Measurements from ENCODE around the gene SLC23A3.

Gene SLC23A3

DNA sequence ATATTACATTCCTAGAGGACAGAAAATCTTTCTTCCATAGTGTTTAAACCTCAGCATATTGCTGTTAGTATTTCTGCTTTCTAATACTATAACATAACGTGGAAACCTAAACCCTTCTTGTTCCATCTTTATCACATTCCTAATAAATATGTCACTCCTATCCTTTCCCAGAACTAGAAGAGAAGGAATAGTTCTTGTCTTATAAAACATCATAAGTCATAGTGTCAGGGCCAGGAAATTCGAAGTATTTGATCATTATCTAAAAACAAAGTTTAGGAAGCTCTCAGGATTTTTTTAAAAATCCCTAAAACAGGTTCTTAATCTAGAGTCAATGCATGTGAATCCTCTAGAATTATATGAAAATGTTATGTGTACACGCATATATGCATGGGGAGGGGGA is 11.2 kb downstream of the SLC23A3 start:
- no peak overlapping the region for H3K4me3 Mint-ChIP-seq
- peaks cover 22% of the 10 kb centered on the region for H3K4me1 Mint-ChIP-seq (ENCODE audit: low read depth)
- no peaks in the 10 kb centered on the region for H3K9me3 Mint-ChIP-seq
- H3K36me3 Mint-ChIP-seq (ENCODE audit: low read depth): peaks cover 28% of the 10 kb centered on the region
- H3K27ac Mint-ChIP-seq: no peak overlapping the region
- no peaks in the 10 kb centered on the region for H3K27me3 Mint-ChIP-seq
- DNase-seq: no peak

DNA sequence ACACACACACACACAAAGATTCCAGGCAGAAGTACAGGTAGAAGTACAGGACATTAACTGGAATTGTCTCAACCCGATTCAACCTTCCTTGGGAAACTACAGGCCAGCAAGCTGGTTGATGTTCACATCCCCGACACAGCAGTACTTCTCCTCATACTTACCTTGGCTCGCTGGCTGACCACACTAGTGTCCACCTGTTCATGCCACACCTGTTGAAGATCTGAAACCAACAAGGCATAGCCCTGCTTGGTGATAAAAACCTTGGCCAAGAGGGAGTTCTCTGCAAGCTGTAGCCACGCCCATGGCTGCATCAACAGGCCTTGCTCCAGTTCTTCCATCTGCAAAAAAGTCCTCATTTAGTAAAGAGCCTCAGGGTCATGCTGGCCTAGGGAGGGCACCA is 11.8 kb downstream of the SLC23A3 start:
- Mint-ChIP-seq H3K9me3 (no peaks in the 10 kb centered on the region), H3K4me3 (no peak overlapping the region), H3K27ac (no peak overlapping the region), H3K27me3 (no peaks in the 10 kb centered on the region), H3K4me1 (ENCODE audit: low read depth) (peaks cover 22% of the 10 kb centered on the region), H3K36me3 (ENCODE audit: low read depth) (peaks cover 33% of the 10 kb centered on the region)
- no peak for DNase-seq

DNA sequence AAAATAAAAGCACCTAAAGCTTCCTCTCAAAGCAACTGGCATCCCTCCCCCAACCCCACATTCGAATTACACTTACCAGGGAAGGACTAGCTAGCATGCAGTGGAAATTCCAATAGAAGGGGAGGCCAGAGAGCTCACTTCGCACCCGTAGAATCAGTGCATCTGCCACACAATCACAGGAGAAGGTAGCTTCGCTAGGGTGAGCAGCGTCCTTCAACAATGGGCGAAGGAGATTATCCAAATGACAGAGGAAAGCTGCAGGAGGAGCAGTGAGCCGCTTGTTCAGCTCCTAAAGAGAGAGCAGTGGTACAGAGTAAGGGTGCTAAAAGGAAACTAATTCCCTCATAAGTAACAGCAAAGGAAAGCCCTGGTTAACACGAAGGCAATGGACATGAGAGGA is 12.4 kb downstream of the SLC23A3 start:
- H3K27me3 Mint-ChIP-seq: no peaks in the 10 kb centered on the region
- H3K4me3 Mint-ChIP-seq: no peak overlapping the region
- H3K36me3 Mint-ChIP-seq (ENCODE audit: low read depth): peaks cover 37% of the 10 kb centered on the region
- H3K27ac Mint-ChIP-seq: no peak overlapping the region
- no peak for DNase-seq
- H3K4me1 Mint-ChIP-seq (ENCODE audit: low read depth): peaks cover 22% of the 10 kb centered on the region
- H3K9me3 Mint-ChIP-seq: no peaks in the 10 kb centered on the region

DNA sequence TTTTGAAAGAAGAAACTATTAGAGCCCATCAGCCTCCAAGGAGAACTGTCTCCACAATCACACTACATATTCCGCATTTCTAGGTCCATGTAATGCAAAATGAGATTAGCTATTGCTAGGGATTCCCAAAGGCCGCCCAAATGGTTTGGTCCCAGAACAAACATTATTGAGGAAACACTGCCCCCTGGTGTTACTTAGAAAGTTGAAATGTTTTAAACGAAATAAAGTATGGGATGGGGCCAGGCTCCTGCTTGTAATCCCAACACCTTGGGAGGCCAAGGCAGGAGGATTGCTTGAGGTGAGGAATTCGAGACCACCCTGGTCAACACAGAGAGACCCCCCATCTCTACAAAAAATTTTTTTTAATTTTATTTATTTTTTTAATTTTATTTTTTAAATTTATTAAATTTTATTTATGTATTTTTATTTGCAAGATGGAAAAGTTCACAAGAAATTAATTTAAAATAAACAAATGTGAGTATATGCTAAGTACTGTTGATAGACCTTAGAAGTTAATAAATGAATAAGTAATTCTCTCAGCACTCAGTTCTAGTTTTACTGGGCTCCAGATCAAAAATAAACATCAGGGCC is 14.7 kb downstream of the SLC23A3 start:
- Mint-ChIP-seq H3K27me3 (no peaks in the 10 kb centered on the region), H3K4me1 (ENCODE audit: low read depth) (peaks cover 12% of the 10 kb centered on the region), H3K27ac (no peak overlapping the region), H3K36me3 (ENCODE audit: low read depth) (peaks cover 53% of the 10 kb centered on the region), H3K4me3 (no peak overlapping the region), H3K9me3 (no peaks in the 10 kb centered on the region)
- DNase-seq: no peak

DNA sequence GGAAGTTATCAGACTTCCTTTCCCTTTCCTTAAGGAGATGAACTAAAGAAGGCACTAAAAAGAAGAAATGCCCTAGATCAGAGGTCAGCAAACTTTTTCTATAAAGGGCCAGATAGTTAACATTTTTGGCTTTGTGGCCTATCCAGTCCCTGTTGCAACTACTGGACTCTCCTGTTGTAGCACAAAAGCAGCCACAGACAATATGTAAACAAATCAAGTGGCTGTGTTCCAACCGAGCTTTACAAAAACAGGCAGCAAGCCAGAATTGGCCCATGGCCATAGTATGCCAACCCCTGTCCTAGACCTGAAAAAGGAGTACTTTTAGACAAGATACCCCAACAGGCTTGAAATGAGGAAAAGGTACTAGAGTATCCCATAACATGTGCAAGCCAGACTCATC is 20.2 kb downstream of the SLC23A3 start:
- Mint-ChIP-seq H3K36me3 (ENCODE audit: low read depth) (peaks cover 80% of the 10 kb centered on the region), H3K4me3 (no peak overlapping the region), H3K27ac (no peak overlapping the region), H3K9me3 (no peaks in the 10 kb centered on the region), H3K27me3 (no peaks in the 10 kb centered on the region), H3K4me1 (ENCODE audit: low read depth) (no peaks in the 10 kb centered on the region)
- no peak for DNase-seq

DNA sequence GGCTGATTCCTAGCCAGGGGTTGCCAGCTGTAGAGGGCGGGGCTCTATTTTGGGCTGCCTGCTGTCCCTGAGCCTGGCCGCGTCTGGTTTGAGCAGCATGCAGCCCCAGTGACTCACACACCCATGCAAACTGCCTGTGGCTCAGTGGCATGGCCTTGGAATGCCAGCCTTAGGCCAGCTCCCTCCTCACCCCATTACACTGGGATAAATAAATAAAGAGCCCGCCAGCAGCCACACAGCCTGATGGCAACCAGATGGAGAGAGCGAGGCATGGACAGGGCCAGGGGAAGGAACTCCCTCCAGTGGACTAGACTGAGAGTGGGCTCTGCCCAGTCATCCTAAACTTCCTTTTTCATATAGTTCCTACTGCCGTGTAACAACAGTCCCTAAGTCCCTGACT is 27.5 kb downstream of the SLC23A3 start:
- Mint-ChIP-seq H3K4me3 (no peak overlapping the region), H3K4me1 (ENCODE audit: low read depth) (no peaks in the 10 kb centered on the region), H3K9me3 (no peaks in the 10 kb centered on the region), H3K36me3 (ENCODE audit: low read depth) (peaks cover 90% of the 10 kb centered on the region), H3K27ac (no peak overlapping the region), H3K27me3 (no peaks in the 10 kb centered on the region)
- no peak for DNase-seq

DNA sequence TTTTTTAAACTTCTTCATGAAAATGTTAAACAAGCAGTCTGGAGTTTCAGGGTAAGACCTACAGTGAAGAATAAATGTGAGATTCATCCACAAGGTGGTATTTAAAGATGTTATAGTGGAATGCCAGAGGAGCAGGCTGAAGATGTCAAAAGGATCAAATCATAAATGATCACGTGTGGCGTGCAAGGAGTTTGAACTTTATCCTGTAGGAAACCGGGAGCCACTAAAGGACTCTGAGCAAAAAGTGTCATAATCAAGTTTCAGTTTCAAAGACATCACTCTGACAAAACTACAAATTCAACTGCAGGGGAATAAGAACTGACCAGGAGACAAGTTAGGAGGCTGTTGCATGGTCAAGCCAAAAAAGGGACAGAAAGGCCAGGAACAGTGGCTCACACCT is 29.1 kb downstream of the SLC23A3 start:
- Mint-ChIP-seq H3K4me1 (ENCODE audit: low read depth) (no peaks in the 10 kb centered on the region), H3K36me3 (ENCODE audit: low read depth) (peaks cover 78% of the 10 kb centered on the region), H3K9me3 (no peaks in the 10 kb centered on the region), H3K4me3 (no peak overlapping the region), H3K27me3 (no peaks in the 10 kb centered on the region), H3K27ac (no peak overlapping the region)
- DNase-seq: no peak

DNA sequence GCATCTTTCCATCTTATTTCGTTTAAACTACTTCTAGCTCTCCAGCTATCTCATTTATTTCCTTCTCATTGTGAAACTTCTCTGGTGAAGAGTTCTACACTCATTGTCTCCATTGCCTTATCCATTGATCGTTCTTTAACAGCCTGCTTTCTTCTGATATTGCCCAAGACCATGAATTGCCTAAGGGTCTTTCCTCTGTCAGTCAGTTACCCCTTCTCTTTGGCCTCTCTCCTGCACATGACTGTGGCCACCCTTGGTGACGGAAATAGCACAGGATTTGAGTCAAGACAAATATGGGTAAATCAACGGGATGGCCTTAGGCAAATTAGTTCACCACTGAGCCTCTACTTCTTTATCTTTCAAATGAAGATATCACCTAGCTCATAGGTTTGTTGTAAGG is 35.9 kb downstream of the SLC23A3 start:
- no peaks in the 10 kb centered on the region for H3K27me3 Mint-ChIP-seq
- DNase-seq: no peak
- H3K4me3 Mint-ChIP-seq: no peak overlapping the region
- H3K4me1 Mint-ChIP-seq (ENCODE audit: low read depth): peaks cover 6% of the 10 kb centered on the region
- H3K9me3 Mint-ChIP-seq: no peaks in the 10 kb centered on the region
- H3K27ac Mint-ChIP-seq: no peak overlapping the region
- peaks cover 26% of the 10 kb centered on the region for H3K36me3 Mint-ChIP-seq (ENCODE audit: low read depth)

DNA sequence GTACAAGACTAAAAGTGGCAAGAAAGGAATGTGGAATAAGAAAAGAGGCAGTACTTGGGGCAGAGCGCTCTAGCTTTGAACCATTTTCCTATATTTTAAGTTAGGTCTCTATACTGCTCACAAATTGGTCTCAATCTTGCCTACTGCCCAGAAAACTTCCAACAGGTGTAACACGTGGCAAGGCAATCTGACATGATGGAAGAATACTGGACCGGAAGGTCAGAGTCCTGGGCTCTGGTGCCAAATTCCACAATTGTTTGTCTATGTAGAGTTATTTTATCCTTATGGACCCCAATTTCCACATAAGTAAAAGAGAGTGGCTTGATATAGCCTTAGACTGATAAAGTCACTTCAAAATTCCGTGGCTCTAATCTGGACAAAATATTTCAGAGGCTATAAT is 38.1 kb downstream of the SLC23A3 start:
- Mint-ChIP-seq H3K36me3 (ENCODE audit: low read depth) (peaks cover 11% of the 10 kb centered on the region), H3K27ac (no peak overlapping the region), H3K9me3 (no peaks in the 10 kb centered on the region)

DNA sequence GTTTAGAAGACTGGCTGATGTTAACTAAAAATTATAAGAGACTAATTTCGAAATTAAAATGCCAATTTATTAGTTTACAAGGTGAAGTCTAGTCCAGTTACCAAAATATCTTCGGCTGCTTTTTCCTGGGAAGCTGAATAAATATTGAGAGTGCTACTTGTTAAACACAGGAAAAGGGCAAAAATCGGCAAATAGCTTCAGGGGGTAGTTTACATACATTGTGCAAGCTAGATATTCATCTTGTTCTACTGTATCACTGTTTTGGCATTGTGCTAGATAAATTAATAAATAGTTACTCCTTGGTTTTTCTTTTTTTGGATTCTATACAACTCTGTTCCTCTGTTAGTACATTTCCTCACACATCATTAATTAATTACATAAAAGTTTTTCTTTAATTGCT is 38.5 kb downstream of the SLC23A3 start:
- H3K9me3 Mint-ChIP-seq: no peaks in the 10 kb centered on the region
- peaks cover 14% of the 10 kb centered on the region for H3K36me3 Mint-ChIP-seq (ENCODE audit: low read depth)
- no peak overlapping the region for H3K27ac Mint-ChIP-seq
- H3K4me3 Mint-ChIP-seq: no peak overlapping the region
- H3K4me1 Mint-ChIP-seq (ENCODE audit: low read depth): peaks cover 6% of the 10 kb centered on the region
- no peak for DNase-seq
- no peaks in the 10 kb centered on the region for H3K27me3 Mint-ChIP-seq

More for the DNA sequence above, 38.1 kb downstream of the SLC23A3 start:
- H3K27me3 Mint-ChIP-seq: no peaks in the 10 kb centered on the region
- no peak overlapping the region for H3K4me3 Mint-ChIP-seq
- no peak for DNase-seq
- H3K4me1 Mint-ChIP-seq (ENCODE audit: low read depth): peaks cover 6% of the 10 kb centered on the region

DNA sequence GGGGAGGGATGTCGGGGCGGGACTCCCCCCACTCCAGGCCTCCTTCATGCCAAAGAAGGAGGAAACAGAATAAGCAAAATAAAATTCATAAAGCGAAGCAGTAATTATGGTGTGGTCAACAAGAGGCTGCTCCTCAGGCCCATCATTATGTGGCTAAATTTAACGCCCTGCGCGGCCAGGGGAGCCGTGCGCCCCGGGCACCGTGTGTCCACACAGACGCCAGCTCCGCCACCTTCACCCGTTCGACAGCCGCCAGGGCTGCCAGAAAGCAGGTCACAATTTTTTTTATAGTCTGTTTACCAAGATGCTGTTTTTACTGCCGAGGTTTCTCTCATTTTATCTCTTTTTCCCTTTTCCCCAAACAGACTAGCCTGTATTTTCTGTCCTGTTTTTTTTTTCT is 40.2 kb downstream of the SLC23A3 start:
- Mint-ChIP-seq H3K9me3 (no peaks in the 10 kb centered on the region), H3K36me3 (ENCODE audit: low read depth) (peaks cover 15% of the 10 kb centered on the region), H3K27ac (no peak overlapping the region), H3K4me3 (no peak overlapping the region), H3K4me1 (ENCODE audit: low read depth) (peaks cover 17% of the 10 kb centered on the region), H3K27me3 (no peaks in the 10 kb centered on the region)
- no peak for DNase-seq

DNA sequence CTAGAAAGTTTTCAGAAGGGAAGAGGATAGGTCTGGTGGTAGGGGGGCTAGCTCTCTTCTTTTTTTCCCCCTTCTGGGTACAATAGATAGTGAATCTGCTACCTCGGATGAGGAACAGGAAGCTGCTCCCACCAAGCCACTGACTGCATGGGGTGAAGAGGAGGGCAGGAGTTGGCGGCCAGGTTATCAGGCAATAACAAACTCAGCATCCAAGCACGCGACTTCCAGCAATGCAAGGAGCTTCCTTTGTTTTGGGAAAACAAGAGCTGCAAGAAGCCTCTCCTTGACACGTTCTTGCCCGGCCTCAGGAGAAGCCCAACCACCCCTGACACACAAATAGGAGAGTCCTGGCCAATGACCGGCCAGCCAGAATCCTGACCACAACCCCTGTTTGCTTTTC is 41.4 kb downstream of the SLC23A3 start:
- H3K9me3 Mint-ChIP-seq: no peaks in the 10 kb centered on the region
- H3K36me3 Mint-ChIP-seq (ENCODE audit: low read depth): peaks cover 15% of the 10 kb centered on the region
- peaks cover 23% of the 10 kb centered on the region for H3K4me1 Mint-ChIP-seq (ENCODE audit: low read depth)
- H3K4me3 Mint-ChIP-seq: no peak overlapping the region
- H3K27me3 Mint-ChIP-seq: no peaks in the 10 kb centered on the region
- H3K27ac Mint-ChIP-seq: no peak overlapping the region
- no peak for DNase-seq

DNA sequence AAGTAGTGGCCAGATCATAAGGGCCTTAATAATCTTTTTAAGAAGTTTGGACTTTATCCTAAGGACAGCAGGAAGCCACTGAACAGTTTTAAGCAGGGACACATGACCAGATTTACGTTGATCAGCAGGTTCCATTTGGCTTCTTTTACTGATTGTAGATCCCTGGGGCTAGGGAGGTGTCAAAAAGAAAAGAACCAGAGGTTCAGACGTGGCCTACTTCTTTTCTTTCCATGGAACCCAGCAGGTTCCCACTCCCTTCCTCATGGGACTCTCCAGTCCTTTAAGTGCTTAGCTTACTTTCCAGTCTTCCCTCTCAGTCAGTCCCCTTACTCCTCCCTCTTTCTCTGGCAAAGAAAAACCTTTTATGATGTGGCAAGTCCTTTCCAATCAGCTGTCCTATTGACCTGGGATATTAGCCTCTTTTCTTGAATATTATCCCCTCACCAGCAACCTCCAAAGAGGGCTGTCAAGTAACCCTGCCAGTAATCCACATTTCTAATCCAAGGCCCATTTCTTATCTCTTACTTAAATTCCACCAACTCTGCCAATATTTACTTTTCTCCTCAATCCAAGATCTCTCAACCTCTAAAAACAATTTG is 42.7 kb downstream of the SLC23A3 start:
- no peaks in the 10 kb centered on the region for H3K9me3 Mint-ChIP-seq
- H3K4me1 Mint-ChIP-seq (ENCODE audit: low read depth): peaks cover 19% of the 10 kb centered on the region
- peaks cover 14% of the 10 kb centered on the region for H3K36me3 Mint-ChIP-seq (ENCODE audit: low read depth)
- H3K4me3 Mint-ChIP-seq: no peak overlapping the region
- no peak overlapping the region for H3K27ac Mint-ChIP-seq
- no peaks in the 10 kb centered on the region for H3K27me3 Mint-ChIP-seq
- DNase-seq: no peak

DNA sequence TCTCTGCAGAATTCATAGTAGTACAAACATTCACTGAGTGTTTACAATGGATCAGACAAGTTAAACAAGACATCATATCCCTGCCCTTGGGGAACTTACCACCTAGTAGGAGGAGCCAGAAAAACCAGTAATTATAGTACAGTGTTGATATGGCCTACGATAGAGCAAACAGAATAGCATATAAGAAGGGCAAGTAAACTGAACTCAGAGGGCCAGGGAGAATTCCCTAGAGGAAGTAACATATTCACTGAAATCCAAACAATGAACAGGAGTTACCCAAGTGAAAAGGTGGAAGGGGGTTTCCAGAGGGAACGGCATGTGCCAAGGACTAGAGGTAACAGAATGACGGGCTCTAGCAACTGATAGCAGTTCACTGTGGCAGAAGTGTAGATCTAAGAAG is 43.3 kb downstream of the SLC23A3 start:
- DNase-seq: no peak
- Mint-ChIP-seq H3K36me3 (ENCODE audit: low read depth) (peaks cover 14% of the 10 kb centered on the region), H3K27me3 (no peaks in the 10 kb centered on the region), H3K27ac (no peak overlapping the region), H3K4me1 (ENCODE audit: low read depth) (peaks cover 19% of the 10 kb centered on the region), H3K9me3 (no peaks in the 10 kb centered on the region), H3K4me3 (no peak overlapping the region)

DNA sequence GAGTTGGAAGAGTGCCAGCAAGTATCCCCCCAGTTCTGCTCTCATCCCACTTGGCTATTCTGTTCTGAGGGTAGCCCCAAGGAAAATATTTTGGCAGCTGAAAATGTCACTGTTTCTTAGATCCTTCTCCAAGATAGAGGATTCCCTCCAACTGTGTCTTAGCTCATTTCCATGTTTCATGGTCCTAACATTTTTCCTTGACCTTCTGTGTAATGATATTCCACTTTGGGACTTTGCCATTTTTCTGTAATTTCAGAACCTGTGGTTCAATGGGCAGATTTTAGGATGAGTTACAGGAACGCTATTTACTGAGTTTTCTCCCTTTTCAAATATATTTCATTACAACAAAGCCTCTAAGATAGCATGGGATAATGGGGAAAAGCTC is 44.0 kb downstream of the SLC23A3 start:
- peaks cover 14% of the 10 kb centered on the region for H3K36me3 Mint-ChIP-seq (ENCODE audit: low read depth)
- peaks cover 19% of the 10 kb centered on the region for H3K4me1 Mint-ChIP-seq (ENCODE audit: low read depth)
- H3K4me3 Mint-ChIP-seq: no peak overlapping the region
- H3K9me3 Mint-ChIP-seq: no peaks in the 10 kb centered on the region
- no peak overlapping the region for H3K27ac Mint-ChIP-seq
- H3K27me3 Mint-ChIP-seq: no peaks in the 10 kb centered on the region
- no peak for DNase-seq

All from activated T-cell treated with anti-CD3 and anti-CD28 coated beads, Interleukin-2, amount 50 U/mL, for 24 hours (primary cell).